ENCODE measurements around the gene B3GALT6.

B3GALT6 gene

DNA sequence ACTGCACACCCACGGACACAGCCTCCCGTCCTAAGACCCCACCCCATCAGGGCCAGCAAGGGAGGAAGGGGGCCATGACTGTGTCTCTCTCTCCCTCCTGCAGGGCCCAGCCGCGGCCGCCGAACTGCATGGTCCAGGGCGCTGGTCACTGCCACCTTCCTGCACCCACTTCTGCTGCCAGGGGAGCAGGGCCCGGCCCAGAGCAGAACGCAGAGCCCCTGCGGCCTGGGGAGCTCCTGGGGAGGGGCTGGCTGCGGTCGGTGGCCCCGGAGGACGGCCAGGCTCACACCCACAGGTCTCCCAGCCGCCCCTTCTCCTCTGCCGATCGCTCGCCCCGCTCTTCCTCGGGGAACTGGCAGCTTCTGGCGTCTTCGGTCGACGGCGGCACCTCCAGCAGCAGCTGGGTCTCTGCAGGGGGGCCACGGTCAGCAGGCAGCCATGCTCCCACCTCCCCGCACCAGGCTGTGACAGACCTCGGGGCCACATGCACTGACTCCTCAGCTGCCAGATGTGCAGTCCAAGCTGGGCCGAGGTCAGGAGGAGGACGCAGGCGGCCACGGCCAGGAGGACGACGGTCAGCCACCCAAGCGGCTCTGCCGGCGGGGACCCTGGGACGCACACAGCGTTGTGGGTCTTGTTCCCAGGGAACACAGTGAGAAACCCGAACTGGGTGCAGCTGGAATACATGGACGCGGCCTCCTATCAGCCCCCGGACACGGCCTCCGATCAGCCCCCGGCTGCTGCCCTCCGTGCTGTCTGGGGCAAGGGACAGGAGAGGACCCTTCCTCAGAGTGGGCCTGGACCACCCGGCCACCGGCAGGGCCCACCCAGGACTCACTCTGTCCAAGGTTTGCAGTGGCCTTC lies 28.2 kb upstream of the B3GALT6 start:
- H3K9ac ChIP-seq (ENCODE audit: low read length), result no peak overlapping the region

DNA sequence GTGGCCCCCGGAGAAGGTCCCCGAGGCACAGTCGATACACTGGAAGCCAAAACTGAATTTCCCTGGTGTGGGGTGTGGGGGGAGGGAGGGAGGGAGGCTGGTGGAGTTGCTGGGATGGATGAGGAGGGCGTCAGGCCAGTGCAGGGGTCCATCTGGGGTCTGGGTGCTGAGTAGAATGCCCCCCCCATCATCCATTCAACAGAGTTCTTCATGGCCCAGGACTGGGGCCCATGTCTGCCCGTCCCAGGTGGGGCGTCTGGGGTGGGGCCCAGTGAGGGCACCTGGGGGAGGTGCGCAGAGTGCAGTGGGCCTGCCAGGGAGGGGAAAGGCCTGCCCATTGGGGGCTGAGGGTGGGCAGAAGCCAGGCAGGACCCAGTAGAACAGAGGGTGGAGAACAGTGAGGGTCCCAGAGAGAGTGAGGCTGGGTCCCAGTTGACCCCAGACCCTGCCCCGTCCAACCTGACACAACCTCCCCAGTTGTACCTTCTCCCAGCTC lies 27.6 kb upstream of the B3GALT6 start:
- no peak overlapping the region for H3K9ac ChIP-seq (ENCODE audit: low read length)
- no peaks in the 10 kb centered on the region for H3K36me3 ChIP-seq (ENCODE audit: insufficient read depth, low read length)
- H3K4me1 ChIP-seq (ENCODE audit: insufficient read depth, low read length), result no peaks in the 10 kb centered on the region
- H3K27me3 ChIP-seq (ENCODE audit: control insufficient read depth in 1 of 2, insufficient read depth in 2 of 2, low read length in 2 of 2), result peaks cover 9 to 67% of the 10 kb centered on the region in 2 donors
- no peak overlapping the region for H3K27ac ChIP-seq (ENCODE audit: low read depth, low read length)
- H3K4me3 ChIP-seq (ENCODE audit: low read depth in 1 of 2, low read length in 2 of 2), result no peak overlapping the region
- H3K9me3 ChIP-seq (ENCODE audit: low read length), result no peaks in the 10 kb centered on the region

More for the DNA sequence above, 28.2 kb upstream of the B3GALT6 start:
- peaks cover 9 to 67% of the 10 kb centered on the region in 2 donors for H3K27me3 ChIP-seq (ENCODE audit: control insufficient read depth in 1 of 2, insufficient read depth in 2 of 2, low read length in 2 of 2)
- no peaks in the 10 kb centered on the region for H3K4me1 ChIP-seq (ENCODE audit: insufficient read depth, low read length)
- no peak overlapping the region for H3K4me3 ChIP-seq (ENCODE audit: low read depth in 1 of 2, low read length in 2 of 2)
- H3K36me3 ChIP-seq (ENCODE audit: insufficient read depth, low read length), result no peaks in the 10 kb centered on the region
- no peak overlapping the region for H3K27ac ChIP-seq (ENCODE audit: low read depth, low read length)
- no peaks in the 10 kb centered on the region for H3K9me3 ChIP-seq (ENCODE audit: low read length)

DNA sequence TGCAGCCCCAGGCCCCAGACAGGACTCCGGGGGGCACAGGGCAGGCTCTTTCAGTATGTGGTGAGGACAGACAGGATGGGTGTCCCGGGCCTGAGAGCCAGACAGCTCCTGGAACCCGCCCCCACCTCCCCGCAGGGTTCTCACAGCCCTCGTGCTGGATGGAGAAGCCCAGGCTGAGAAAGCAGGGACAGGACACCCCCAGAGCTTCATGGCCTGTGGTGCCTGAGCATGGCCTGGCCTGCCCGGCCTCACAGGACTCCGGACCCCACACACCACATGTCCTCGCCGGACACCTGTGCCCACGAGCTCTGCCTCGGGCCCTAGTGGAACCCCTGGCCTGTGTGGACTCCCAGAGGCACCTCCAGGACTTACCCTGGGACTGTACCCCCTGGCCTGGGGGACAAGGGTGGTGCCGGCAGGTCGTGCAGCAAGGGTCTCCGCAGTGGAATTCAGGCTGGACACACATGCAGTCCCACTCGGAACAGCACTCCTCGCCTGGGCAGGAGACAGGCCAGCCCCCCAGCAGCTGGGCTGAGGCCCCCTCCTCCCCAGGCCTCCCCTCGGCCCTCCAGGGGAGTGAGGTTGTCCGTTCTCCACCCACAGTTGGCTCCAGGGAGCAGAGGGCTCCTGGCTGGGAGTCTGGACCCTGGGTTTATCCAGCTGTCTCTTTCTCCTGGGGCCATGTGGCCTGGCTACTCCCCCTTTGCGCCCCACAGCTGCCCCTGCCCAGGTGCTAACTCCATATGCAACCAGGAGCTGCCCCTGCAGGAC lies 26.9 kb upstream of the B3GALT6 start:
- peaks cover 9 to 59% of the 10 kb centered on the region in 2 donors for H3K27me3 ChIP-seq (ENCODE audit: control insufficient read depth in 1 of 2, insufficient read depth in 2 of 2, low read length in 2 of 2)
- no peak overlapping the region for H3K9ac ChIP-seq (ENCODE audit: low read length)
- H3K36me3 ChIP-seq (ENCODE audit: insufficient read depth, low read length), result no peaks in the 10 kb centered on the region
- H3K27ac ChIP-seq (ENCODE audit: low read depth, low read length), result no peak overlapping the region
- H3K4me1 ChIP-seq (ENCODE audit: insufficient read depth, low read length), result no peaks in the 10 kb centered on the region
- H3K4me3 ChIP-seq (ENCODE audit: low read depth in 1 of 2, low read length in 2 of 2), result no peak overlapping the region
- H3K9me3 ChIP-seq (ENCODE audit: low read length), result no peaks in the 10 kb centered on the region

DNA sequence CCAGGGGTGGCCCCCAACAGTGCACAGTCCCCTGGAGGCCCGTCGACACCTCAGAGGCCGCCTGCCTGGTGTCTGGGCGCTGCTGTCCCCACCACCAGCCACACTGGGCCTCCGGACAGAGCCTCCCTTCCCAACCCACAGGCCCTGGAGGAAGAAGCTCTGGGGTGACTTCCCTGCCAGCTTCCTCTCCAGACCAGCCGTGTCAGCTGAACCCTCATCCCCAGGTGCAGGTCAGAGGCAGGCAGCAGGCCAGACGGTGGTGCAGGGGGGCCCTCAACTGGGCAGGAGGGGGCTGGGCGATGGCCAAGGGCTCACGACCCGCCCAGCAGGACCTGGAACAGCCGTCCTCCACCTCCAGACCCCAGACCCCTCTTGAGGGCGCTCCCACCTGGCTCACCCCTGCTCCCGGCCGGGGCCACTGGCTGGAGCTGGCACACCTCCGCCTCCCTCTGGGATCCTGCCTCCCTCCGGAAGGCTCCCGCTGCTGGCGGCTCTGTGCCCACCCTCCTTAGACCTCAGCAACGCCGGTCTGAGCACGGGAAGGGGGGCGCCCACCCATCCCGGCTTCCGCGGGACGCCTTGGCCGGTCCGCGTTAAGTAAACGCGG lies 26.2 kb upstream of the B3GALT6 start:
- no peak overlapping the region for H3K9ac ChIP-seq (ENCODE audit: low read length)

DNA sequence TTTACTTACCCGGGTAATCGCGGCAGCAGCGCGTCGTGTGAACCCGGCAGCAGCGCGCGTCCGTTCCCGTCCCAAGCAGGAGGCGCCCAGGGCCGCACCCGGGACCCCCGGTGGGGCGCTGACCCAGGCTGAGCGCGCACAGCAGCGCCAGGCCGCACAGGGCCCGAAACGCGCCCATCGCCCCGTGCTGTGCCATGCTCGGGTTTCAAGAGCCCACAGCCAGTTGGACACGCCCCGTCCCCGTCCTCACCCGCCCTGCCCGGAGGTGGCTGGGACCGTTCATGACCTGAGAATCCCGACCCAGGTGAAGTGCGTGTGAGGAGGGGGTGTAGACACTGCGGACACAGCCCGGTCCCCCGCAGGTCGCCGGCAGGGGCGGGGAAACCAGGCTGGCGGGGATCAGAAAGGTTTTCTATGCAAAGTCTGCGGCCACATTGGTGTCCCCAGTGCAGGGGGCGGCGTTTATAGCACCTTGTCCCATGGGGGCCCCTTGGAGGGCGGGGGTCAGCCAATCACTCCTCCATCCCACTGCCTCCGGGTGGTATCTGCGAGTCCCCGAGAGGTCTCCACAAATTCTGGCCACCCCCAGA lies 25.6 kb upstream of the B3GALT6 start, which contains the start of gene TNFRSF18:
Gene TNFRSF18 (minus strand): TSS at position 217 of the 590 bp plus-strand sequence. CDS start 21 bp downstream, at position 196.
- no peak within 1 kb of the TSS for H3K4me3 ChIP-seq (ENCODE audit: low read depth in 1 of 2, low read length in 2 of 2)
- peaks cover 9 to 49% of the 10 kb centered on the region in 2 donors for H3K27me3 ChIP-seq (ENCODE audit: control insufficient read depth in 1 of 2, insufficient read depth in 2 of 2, low read length in 2 of 2)
- no peaks in the 10 kb centered on the region for H3K9me3 ChIP-seq (ENCODE audit: low read length)
- H3K9ac ChIP-seq (ENCODE audit: low read length), result no peak within 1 kb of the TSS
- H3K36me3 ChIP-seq (ENCODE audit: insufficient read depth, low read length), result no peaks in the 10 kb centered on the region
- no peak within 1 kb of the TSS for H3K27ac ChIP-seq (ENCODE audit: low read depth, low read length)
- H3K4me1 ChIP-seq (ENCODE audit: insufficient read depth, low read length), result no peaks in the 10 kb centered on the region

More for the DNA sequence above, 26.2 kb upstream of the B3GALT6 start:
- H3K4me1 ChIP-seq (ENCODE audit: insufficient read depth, low read length), result no peaks in the 10 kb centered on the region
- no peak overlapping the region for H3K27ac ChIP-seq (ENCODE audit: low read depth, low read length)
- no peak overlapping the region for H3K4me3 ChIP-seq (ENCODE audit: low read depth in 1 of 2, low read length in 2 of 2)
- no peaks in the 10 kb centered on the region for H3K36me3 ChIP-seq (ENCODE audit: insufficient read depth, low read length)
- peaks cover 9 to 53% of the 10 kb centered on the region in 2 donors for H3K27me3 ChIP-seq (ENCODE audit: control insufficient read depth in 1 of 2, insufficient read depth in 2 of 2, low read length in 2 of 2)
- H3K9me3 ChIP-seq (ENCODE audit: low read length), result no peaks in the 10 kb centered on the region

DNA sequence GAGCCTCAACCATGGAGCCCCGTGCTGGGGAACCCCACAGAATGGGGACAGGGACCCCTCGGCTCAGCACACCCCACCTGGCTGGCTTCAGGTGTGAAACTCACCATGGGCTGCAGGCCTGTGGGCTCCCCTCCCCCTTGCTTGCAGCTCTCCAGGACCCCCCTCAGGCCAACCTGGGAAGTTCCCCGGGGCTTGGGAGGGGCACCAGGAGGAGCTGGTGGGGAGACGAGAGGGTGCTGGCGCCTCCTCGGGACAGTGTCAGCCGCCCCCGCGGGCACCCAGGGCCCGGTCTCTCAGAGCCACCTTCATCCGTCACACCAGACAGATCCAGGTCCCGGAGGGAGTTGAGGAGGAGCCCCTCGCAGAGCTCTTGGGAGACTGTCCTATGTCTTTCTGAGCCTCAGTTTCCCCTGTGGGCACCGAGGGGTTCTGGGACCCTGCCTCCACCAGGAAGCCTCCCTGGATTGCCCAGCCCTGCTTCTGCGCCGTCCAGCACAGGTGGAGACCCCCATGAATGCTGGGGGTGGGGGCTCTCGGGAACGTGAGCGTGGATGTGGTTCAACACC lies 25.0 kb upstream of the B3GALT6 start:
- H3K27ac ChIP-seq (ENCODE audit: low read depth, low read length), result no peak overlapping the region
- H3K36me3 ChIP-seq (ENCODE audit: insufficient read depth, low read length), result no peaks in the 10 kb centered on the region
- H3K4me3 ChIP-seq (ENCODE audit: low read depth in 1 of 2, low read length in 2 of 2), result no peak overlapping the region
- no peaks in the 10 kb centered on the region for H3K4me1 ChIP-seq (ENCODE audit: insufficient read depth, low read length)
- H3K9me3 ChIP-seq (ENCODE audit: low read length), result no peaks in the 10 kb centered on the region
- H3K9ac ChIP-seq (ENCODE audit: low read length), result no peak overlapping the region
- H3K27me3 ChIP-seq (ENCODE audit: control insufficient read depth in 1 of 2, insufficient read depth in 2 of 2, low read length in 2 of 2), result peaks cover 9 to 49% of the 10 kb centered on the region in 2 donors

DNA sequence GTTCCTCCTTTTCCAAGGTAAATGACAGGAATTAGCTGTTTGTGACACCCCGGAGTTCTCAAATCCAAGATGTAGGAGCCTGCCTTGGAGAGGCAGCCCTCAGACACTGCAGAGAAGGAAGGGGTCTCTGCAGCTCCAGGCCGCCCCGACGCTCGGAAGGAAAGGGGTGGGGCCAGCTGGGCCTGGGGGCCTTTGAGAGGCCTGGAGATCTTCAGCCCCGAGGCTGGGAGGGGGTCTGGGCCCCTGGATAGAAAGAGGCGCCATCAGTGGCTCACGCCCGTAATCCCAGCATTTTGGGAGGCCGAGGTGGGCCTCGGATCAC lies 24.5 kb upstream of the B3GALT6 start:
- Histone ChIP-seq H3K27ac (ENCODE audit: low read depth, low read length) (no peak overlapping the region), H3K4me1 (ENCODE audit: insufficient read depth, low read length) (no peaks in the 10 kb centered on the region), H3K9ac (ENCODE audit: low read length) (no peak overlapping the region), H3K4me3 (ENCODE audit: low read depth in 1 of 2, low read length in 2 of 2) (no peak overlapping the region), H3K27me3 (ENCODE audit: control insufficient read depth in 1 of 2, insufficient read depth in 2 of 2, low read length in 2 of 2) (peaks cover 9 to 49% of the 10 kb centered on the region in 2 donors), H3K9me3 (ENCODE audit: low read length) (no peaks in the 10 kb centered on the region), H3K36me3 (ENCODE audit: insufficient read depth, low read length) (no peaks in the 10 kb centered on the region)

DNA sequence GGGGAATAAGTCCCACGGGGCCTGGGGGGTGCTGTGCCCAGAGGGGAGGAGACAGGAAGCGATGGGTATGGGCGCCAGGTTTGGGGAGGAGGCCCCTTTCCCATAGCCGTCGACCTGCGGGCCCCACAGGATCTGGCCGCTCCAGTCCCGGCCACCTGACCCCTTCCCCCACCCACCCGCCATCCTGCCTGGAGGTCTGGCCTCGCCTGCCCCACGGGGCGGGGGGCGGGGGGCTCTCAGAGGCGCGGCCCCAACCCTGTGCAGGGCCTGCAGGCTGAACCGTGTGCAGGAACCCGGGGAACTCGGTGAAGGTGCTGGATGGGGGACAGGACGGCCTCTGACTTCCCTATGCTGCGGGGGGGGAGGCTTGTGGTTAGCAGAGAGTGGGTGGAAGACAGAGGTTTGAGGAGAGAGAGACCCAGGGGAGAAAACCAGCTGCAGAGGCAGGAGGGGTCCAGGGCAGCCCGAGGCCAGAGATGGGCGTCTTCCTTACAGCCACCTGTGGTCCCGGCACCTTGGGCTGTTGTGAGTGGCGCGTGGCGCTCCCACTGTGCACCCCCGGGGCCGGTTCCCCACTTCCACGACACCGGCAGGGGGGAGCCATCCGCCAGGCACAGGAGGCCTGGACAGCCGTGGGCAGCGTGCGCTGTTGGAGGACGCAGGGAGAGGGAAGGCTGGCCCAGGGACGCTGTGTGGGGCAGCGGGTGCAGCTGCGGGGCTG lies 23.2 kb upstream of the B3GALT6 start:
- Histone ChIP-seq H3K9me3 (ENCODE audit: low read length) (no peaks in the 10 kb centered on the region), H3K9ac (ENCODE audit: low read length) (no peak overlapping the region), H3K27me3 (ENCODE audit: control insufficient read depth in 1 of 2, insufficient read depth in 2 of 2, low read length in 2 of 2) (peaks cover 9 to 39% of the 10 kb centered on the region in 2 donors), H3K4me1 (ENCODE audit: insufficient read depth, low read length) (no peaks in the 10 kb centered on the region), H3K4me3 (ENCODE audit: low read depth in 1 of 2, low read length in 2 of 2) (no peak overlapping the region), H3K27ac (ENCODE audit: low read depth, low read length) (no peak overlapping the region), H3K36me3 (ENCODE audit: insufficient read depth, low read length) (no peaks in the 10 kb centered on the region)

DNA sequence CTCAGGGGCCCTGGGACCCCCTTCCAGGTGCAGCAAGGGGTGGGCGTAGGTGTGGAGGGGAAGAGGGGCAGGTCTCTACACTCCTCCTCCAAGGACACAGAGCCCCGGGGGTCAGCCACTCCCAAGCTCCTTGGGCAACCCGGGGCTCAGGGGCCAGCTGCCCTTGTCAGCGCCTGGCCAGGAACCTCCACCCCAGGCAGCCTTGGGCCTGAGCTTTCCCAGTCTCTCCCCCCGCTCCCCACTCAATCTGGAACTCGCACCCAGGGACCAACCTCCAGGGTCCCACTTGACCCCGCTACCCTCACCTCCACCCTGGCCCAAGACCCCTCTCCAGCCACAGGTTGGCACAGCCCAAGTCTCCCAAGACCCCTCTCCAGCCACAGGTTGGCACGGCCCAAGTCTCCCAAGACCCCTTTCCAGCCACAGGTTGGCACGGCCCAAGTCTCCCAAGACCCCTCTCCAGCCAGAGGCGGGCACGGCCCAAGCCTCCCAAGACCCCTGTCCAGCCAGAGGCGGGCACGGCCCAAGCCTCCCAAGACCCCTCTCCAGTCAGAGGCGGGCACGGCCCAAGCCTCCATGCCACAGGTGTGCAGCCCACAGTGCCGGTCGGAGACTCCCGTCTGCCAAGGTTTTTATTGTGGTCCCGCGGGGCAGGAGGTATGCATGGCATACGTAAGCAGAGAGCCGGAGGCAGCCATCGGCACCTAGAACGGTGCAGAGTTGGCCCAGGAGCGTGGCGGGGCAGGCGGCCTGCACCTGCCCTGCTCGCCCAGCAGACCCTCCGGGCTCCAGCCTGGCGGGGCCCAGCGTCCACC lies 21.1 kb upstream of the B3GALT6 start:
- Histone ChIP-seq H3K27me3 (ENCODE audit: control insufficient read depth in 1 of 2, insufficient read depth in 2 of 2, low read length in 2 of 2) (peaks cover 9 to 26% of the 10 kb centered on the region in 2 donors), H3K4me3 (ENCODE audit: low read depth in 1 of 2, low read length in 2 of 2) (no peak overlapping the region), H3K4me1 (ENCODE audit: insufficient read depth, low read length) (no peaks in the 10 kb centered on the region)

More for the DNA sequence above, 21.1 kb upstream of the B3GALT6 start:
- Histone ChIP-seq H3K9ac (ENCODE audit: low read length) (no peak overlapping the region), H3K9me3 (ENCODE audit: low read length) (no peaks in the 10 kb centered on the region), H3K36me3 (ENCODE audit: insufficient read depth, low read length) (no peaks in the 10 kb centered on the region), H3K27ac (ENCODE audit: low read depth, low read length) (no peak overlapping the region)
